HFFc6 (cell line): Measurements from ENCODE around the gene C3orf20. TPM values are rescaled to one million over a fixed set of nuclear protein-coding genes. Genes with fewer than 3 reads are reported as not detected.
A peak's percentile ranks its signal among the peaks of the same experiment; 100 is the strongest.

ENCODE experiments used
- DNase-seq: peaks from one replicate; pipeline ENCODE4 v3.0.0-alpha.2; 2018
- H3K27ac Mint-ChIP-seq: 2 replicates; pipeline ENCODE4 v1.8.0; 2020; ENCODE audit warnings: mild to moderate bottlenecking, mixed read lengths
- H3K27me3 Mint-ChIP-seq: 2 replicates; pipeline ENCODE4 v1.8.0; 2021; ENCODE audit warnings: mild to moderate bottlenecking, moderate library complexity, mixed read lengths; ENCODE audit not compliant: insufficient read depth
- H3K36me3 Mint-ChIP-seq: 2 replicates; pipeline ENCODE4 v1.8.0; 2021; ENCODE audit warnings: low read depth, mixed read lengths
- H3K4me1 Mint-ChIP-seq: 2 replicates; pipeline ENCODE4 v1.8.0; 2020; ENCODE audit warnings: low read depth, mixed read lengths
- H3K4me3 Mint-ChIP-seq: 2 replicates; pipeline ENCODE4 v1.8.0; 2020; ENCODE audit warnings: mild to moderate bottlenecking, moderate library complexity, mixed read lengths
- H3K9me3 Mint-ChIP-seq: 2 replicates; pipeline ENCODE4 v1.8.0; 2020; ENCODE audit warnings: mild to moderate bottlenecking, mixed read lengths
- CTCF ChIP-seq: fragments of 200-600 bp; sonication (generic); IDR thresholded peaks from 2 replicates; pipeline ENCODE4 v1.5.0; 2021; ENCODE audit warnings: antibody characterized with exemption, mild to moderate bottlenecking
- total RNA-seq, 6 experiments: library from RNA; stranded (reverse); fragmentation: NEBNext Ultra II Directional; extraction: Animal tissue kit (Norgen Biotek cat#: 25700); gene quantifications; 2 replicates in 1 of 6; 3 replicates in 5 of 6; pipeline ENCODE4 v1.2.3, GENCODE V29; 2021

The C3orf20 gene
- total RNA-seq, 6 experiments from 2014 or later, result not detected

- no peaks in the 10 kb centered on the region for H3K36me3 Mint-ChIP-seq
- H3K4me1 Mint-ChIP-seq, result peaks cover 14% of the 10 kb centered on the region
- DNase-seq, result no peak
- no peaks in the 10 kb centered on the region; the same call in 1 of the 2 replicates for H3K9me3 Mint-ChIP-seq
- H3K4me3 Mint-ChIP-seq, result no peak overlapping the region
- H3K27me3 Mint-ChIP-seq, result peaks cover 12% of the 10 kb centered on the region
- TF ChIP-seq CTCF, result no peak
- H3K27ac Mint-ChIP-seq, result no peak overlapping the region
Observed at GRCh38 chr3:14717307-14717706, 42.4 kb downstream of the C3orf20 start.

DNA sequence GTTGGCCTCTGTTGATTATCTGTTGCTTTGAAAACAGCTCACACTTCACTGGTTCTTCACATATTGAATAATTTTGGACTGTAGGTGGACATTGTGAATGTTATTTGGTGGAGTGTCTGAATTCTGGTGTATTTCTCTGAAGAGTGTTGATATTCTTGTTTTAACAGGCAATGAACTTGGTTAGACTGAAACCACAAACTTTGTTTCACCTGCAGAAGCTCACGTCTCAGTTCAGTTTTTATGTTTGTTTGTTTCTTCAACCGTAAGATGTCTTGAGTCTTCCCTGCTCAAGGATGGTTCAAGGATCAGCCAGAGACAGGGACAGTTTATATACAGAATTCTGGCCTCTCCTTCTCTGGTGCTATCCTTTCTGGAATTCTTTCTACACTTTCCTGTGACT lies 43.6 kb downstream of the C3orf20 start:
- Mint-ChIP-seq H3K27me3 (peaks cover 12% of the 10 kb centered on the region), H3K4me1 (peaks cover 14% of the 10 kb centered on the region), H3K27ac (no peak overlapping the region), H3K4me3 (no peak overlapping the region), H3K9me3 (no peaks in the 10 kb centered on the region), H3K36me3 (no peaks in the 10 kb centered on the region)
- TF ChIP-seq CTCF, result no peak
- DNase-seq, result no peak

DNA sequence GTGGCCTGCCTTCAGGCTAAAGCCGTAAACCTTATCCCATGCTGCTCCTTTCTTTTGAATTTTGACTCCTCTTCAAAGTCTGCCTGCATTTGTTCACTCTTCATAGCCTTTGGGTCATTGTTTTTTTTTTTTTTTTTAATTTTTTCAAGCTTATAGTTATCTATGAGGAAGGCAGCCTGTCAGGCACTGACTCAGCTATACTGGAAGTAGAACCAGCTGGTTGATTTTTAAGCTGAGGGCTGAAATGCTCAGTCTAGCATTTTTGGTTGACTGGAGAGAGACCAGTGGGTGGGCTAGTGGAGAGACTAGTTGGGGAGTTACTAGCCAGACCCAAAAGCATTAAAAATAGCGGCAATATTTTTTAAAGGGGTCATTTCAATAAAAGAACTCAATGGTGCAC lies 44.1 kb downstream of the C3orf20 start:
- Mint-ChIP-seq H3K9me3 (no peaks in the 10 kb centered on the region), H3K4me3 (no peak overlapping the region), H3K27ac (no peak overlapping the region), H3K4me1 (peaks cover 14% of the 10 kb centered on the region), H3K36me3 (no peaks in the 10 kb centered on the region), H3K27me3 (peaks cover 12% of the 10 kb centered on the region)
- no peak for TF ChIP-seq CTCF
- DNase-seq, result no peak

DNA sequence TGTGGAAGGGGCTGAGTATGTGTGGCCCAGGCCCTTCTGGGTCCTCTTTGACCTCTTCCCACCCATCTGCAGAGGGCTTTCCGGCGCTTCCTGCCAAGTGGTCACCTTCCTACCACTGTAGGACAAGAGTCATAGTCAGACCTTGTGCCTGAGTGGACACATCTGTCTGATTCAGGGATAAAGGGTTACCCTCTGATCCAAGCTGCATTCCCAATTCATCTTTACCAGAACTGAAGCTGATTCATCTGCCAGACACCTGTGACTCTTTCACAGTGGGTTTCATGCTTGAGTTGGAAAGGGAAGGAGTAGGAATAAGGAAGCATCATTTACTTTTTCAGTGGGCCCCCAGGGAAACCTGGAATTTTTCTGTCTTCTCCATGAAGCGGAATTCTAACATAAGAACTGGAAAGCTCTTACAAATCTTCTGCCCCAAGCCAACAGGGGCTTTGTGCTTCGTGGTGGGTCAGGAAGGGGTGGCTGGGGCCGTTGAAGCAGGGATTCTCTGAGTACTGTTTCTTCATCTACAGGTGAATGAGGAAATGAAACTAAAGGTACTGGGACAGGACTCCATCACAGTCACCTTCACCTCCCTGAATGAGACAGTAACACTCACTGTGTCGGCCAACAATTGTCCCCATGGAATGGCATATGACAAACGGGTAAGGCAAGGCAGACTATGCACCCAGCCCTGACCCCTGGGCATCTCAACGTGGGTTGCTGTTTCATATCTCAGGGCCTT lies 46.4 kb downstream of the C3orf20 start:
- no peak for TF ChIP-seq CTCF
- no peak for DNase-seq
- no peaks in the 10 kb centered on the region for H3K36me3 Mint-ChIP-seq
- no peak overlapping the region for H3K4me3 Mint-ChIP-seq
- H3K27me3 Mint-ChIP-seq, result peaks cover 14% of the 10 kb centered on the region
- no peak overlapping the region for H3K27ac Mint-ChIP-seq
- peaks cover 21% of the 10 kb centered on the region for H3K4me1 Mint-ChIP-seq
- H3K9me3 Mint-ChIP-seq, result no peaks in the 10 kb centered on the region

DNA sequence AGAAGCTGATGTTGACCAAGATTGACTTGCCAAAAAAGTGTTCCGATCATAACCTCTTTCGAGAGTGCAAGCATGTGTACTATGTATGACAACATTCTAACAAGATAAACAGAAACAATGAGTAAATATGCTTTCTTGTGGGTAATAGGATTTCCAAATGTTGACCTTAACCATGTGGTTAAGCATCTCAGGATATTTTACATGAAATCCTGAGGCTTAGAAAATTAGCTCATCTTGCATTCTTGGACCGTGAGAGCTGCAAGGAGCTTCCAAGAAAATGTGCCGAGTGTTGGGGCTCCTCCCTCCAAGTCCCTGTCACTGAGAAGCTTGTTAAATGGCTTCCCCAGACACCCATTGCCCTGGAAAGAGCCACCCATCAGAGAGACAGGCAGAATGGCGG lies 50.1 kb downstream of the C3orf20 start:
- no peak overlapping the region; the same call in 1 of the 2 replicates for H3K27ac Mint-ChIP-seq

More for the DNA sequence above, 50.1 kb downstream of the C3orf20 start:
- Mint-ChIP-seq H3K36me3 (no peaks in the 10 kb centered on the region), H3K27me3 (peaks cover 15% of the 10 kb centered on the region), H3K4me3 (no peak overlapping the region), H3K9me3 (no peaks in the 10 kb centered on the region), H3K4me1 (peaks cover 9% of the 10 kb centered on the region; the same call in 1 of the 2 replicates)
- peak; percentile 75 for DNase-seq
- TF ChIP-seq CTCF, result no peak
